WTC11 (cell line): ENCODE results near the gene KCNJ16. TPM values are rescaled to one million over a fixed set of nuclear protein-coding genes. Genes with fewer than 3 reads are reported as not detected.

Experiments
- ATAC-seq: fragments of 200-7000 bp; cut with Tn5 transposase; 2 replicates; pipeline ENCODE4 v1.10.0; 2021; ENCODE audit warnings: mild to moderate bottlenecking, moderate library complexity
- CTCF ChIA-PET: fragments of 300-600 bp; sonication (Branson Sonifier 250); formaldehyde crosslinking; loops from one replicate; lab custom pipeline; 2021; ENCODE audit warnings: antibody characterized with exemption; lab: Charles Lee
- POLR2A ChIA-PET: fragments of 350-600 bp; sonication (Branson Sonifier 250); formaldehyde crosslinking; loops from one replicate; lab custom pipeline; 2021; ENCODE audit warnings: antibody characterized with exemption; lab: Charles Lee
- DNase-seq: peaks from one replicate; pipeline ENCODE4 v3.0.0; 2021; ENCODE audit warnings: low spot score
- H3K27ac Mint-ChIP-seq: 2 replicates; pipeline ENCODE4 v1.8.0; 2021; ENCODE audit warnings: mixed read lengths
- H3K27me3 Mint-ChIP-seq: 2 replicates; pipeline ENCODE4 v1.8.0; 2021; ENCODE audit warnings: low read depth, mild to moderate bottlenecking, moderate library complexity, mixed read lengths
- H3K36me3 Mint-ChIP-seq: 2 replicates; pipeline ENCODE4 v1.8.0; 2021; ENCODE audit warnings: mixed read lengths
- H3K4me1 Mint-ChIP-seq: 2 replicates; pipeline ENCODE4 v1.8.0; 2022; ENCODE audit warnings: mixed read lengths
- H3K4me3 Mint-ChIP-seq: 2 replicates; pipeline ENCODE4 v1.8.0; 2021; ENCODE audit warnings: mild to moderate bottlenecking, moderate library complexity, mixed read lengths
- H3K9me3 Mint-ChIP-seq: 2 replicates; pipeline ENCODE4 v1.8.0; 2021; ENCODE audit warnings: mixed read lengths
- ATF1 ChIP-seq: sonication (generic); formaldehyde crosslinking; IDR thresholded peaks from 2 replicates; pipeline ENCODE4 v1.8.1; 2023; ENCODE audit warnings: mild to moderate bottlenecking, moderate library complexity, missing genetic modification reagents
- CBFB ChIP-seq: sonication (generic); formaldehyde crosslinking; IDR thresholded peaks from 2 replicates; pipeline ENCODE4 v1.8.1; 2022; ENCODE audit warnings: mild to moderate bottlenecking, low read depth, missing genetic modification reagents
- ELF4 ChIP-seq: sonication (generic); formaldehyde crosslinking; IDR thresholded peaks from 2 replicates; pipeline ENCODE4 v1.8.1; 2022; ENCODE audit warnings: low read depth, mild to moderate bottlenecking, moderate library complexity, missing genetic modification reagents
- FOXP1 ChIP-seq: sonication (generic); formaldehyde crosslinking; IDR thresholded peaks from 2 replicates; pipeline ENCODE4 v1.8.0; 2022; ENCODE audit warnings: missing genetic modification reagents, mild to moderate bottlenecking, moderate library complexity, borderline replicate concordance
- GABPB1 ChIP-seq: sonication (generic); formaldehyde crosslinking; IDR thresholded peaks from 2 replicates; pipeline ENCODE4 v1.8.1; 2023; ENCODE audit warnings: mild to moderate bottlenecking, missing genetic modification reagents
- GTF2I ChIP-seq: fragments of 250-450 bp; sonication (Bioruptor Pico); conservative IDR thresholded peaks from 2 replicates; pipeline ENCODE4 v1.4.0; 2021; ENCODE audit warnings: mild to moderate bottlenecking
- JAZF1 ChIP-seq: fragments of 250-450 bp; sonication (Bioruptor Pico); IDR thresholded peaks from 2 replicates; pipeline ENCODE4 v1.9.0; 2021; ENCODE audit warnings: moderate library complexity, mild to moderate bottlenecking, inconsistent platforms
- MYBL2 ChIP-seq: sonication (generic); formaldehyde crosslinking; IDR thresholded peaks from 2 replicates; pipeline ENCODE4 v1.8.1; 2023; ENCODE audit warnings: mild to moderate bottlenecking, moderate library complexity, missing genetic modification reagents
- ZBTB21 ChIP-seq: sonication (generic); formaldehyde crosslinking; IDR thresholded peaks from 2 replicates; pipeline ENCODE4 v1.8.1; 2023; ENCODE audit warnings: mild to moderate bottlenecking, missing genetic modification reagents, borderline replicate concordance
- ZNF138 ChIP-seq: sonication (generic); formaldehyde crosslinking; conservative IDR thresholded peaks from 2 replicates; pipeline ENCODE4 v1.8.1; 2022; ENCODE audit warnings: mild to moderate bottlenecking, moderate library complexity, missing genetic modification reagents
- ZNF423 ChIP-seq: fragments of 250-450 bp; sonication (Bioruptor Pico); IDR thresholded peaks from 2 replicates; pipeline ENCODE4 v2.1.2; 2022; ENCODE audit warnings: mild to moderate bottlenecking, moderate library complexity
- total RNA-seq: library from RNA; stranded (reverse); gene quantifications from 3 replicates; pipeline ENCODE4 v1.2.3, GENCODE V29; 2021
- TF ChIP-seq, protein P1 (sequence below): sonication (generic); formaldehyde crosslinking; IDR thresholded peaks from 2 replicates; pipeline ENCODE4 v1.8.0; 2023; ENCODE audit warnings: missing genetic modification reagents, mild to moderate bottlenecking, borderline replicate concordance
- TF ChIP-seq, protein P2 (sequence below): fragments of 250-450 bp; sonication (Bioruptor Pico); IDR thresholded peaks from 2 replicates; pipeline ENCODE4 v1.9.0; 2021; ENCODE audit warnings: moderate library complexity, mild to moderate bottlenecking, inconsistent platforms, borderline replicate concordance
- TF ChIP-seq, protein P3 (sequence below): sonication (generic); formaldehyde crosslinking; IDR thresholded peaks from 2 replicates; pipeline ENCODE4 v1.8.1; 2022; ENCODE audit warnings: missing genetic modification reagents, borderline replicate concordance
- TF ChIP-seq, protein P4 (sequence below): sonication (generic); formaldehyde crosslinking; IDR thresholded peaks from 2 replicates; pipeline ENCODE4 v1.8.1; 2022; ENCODE audit warnings: mild to moderate bottlenecking, missing genetic modification reagents, moderate library complexity, borderline replicate concordance
- TF ChIP-seq, protein P5 (sequence below): sonication (generic); formaldehyde crosslinking; IDR thresholded peaks from 2 replicates; pipeline ENCODE4 v1.8.0; 2022; ENCODE audit warnings: mild to moderate bottlenecking, missing genetic modification reagents
- TF ChIP-seq, protein P6 (sequence below): sonication (generic); formaldehyde crosslinking; IDR thresholded peaks from 2 replicates; pipeline ENCODE4 v1.8.1; 2022; ENCODE audit warnings: mild to moderate bottlenecking, moderate library complexity, missing genetic modification reagents

Gene KCNJ16
- total RNA-seq, 1 experiment from 2014 or later = not detected

DNA sequence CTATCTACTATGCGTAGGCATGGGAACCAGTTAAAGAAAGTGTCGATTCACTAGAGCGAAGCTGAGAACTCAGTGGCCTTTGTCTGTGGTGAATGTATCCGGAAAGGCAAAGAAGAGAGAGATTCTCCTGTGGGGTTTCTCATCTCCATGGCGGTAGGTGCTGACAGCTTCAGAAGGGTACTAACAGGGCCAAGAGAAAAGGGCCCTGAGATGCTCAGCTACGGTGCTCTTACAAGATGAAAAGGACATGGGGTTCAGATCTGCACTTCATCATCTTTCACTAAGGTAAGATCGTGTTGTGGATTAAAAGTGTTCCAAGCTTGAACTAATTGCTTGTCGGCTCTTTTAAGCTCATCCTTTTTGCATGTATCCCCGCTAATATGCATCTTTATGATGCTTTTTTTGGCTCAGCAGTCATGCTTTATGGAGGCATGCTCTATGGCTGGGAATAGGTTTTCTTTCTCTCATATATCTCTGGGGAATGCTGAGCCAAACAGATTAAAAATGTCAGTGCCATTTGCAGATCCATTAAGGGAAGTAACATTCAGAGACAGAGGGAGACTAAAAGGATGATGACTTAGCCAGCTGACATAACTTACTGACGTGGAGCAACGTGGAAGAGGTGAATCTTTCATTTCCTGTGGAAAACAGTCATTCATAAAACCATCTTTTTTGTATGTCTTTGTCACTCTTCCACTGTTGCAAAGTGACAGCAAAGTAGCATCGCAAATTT, 29.9 kb downstream of the KCNJ16 start:
- Mint-ChIP-seq H3K27me3 (no peaks in the 10 kb centered on the region), H3K27ac (no peak overlapping the region), H3K4me1 (no peaks in the 10 kb centered on the region), H3K36me3 (no peaks in the 10 kb centered on the region), H3K4me3 (no peak overlapping the region), H3K9me3 (no peaks in the 10 kb centered on the region)
- ChIA-PET POLR2A (no interaction called here), CTCF (no interaction called here)
- TF ChIP-seq CBFB = no peak
- TF ChIP-seq, protein P1, sequence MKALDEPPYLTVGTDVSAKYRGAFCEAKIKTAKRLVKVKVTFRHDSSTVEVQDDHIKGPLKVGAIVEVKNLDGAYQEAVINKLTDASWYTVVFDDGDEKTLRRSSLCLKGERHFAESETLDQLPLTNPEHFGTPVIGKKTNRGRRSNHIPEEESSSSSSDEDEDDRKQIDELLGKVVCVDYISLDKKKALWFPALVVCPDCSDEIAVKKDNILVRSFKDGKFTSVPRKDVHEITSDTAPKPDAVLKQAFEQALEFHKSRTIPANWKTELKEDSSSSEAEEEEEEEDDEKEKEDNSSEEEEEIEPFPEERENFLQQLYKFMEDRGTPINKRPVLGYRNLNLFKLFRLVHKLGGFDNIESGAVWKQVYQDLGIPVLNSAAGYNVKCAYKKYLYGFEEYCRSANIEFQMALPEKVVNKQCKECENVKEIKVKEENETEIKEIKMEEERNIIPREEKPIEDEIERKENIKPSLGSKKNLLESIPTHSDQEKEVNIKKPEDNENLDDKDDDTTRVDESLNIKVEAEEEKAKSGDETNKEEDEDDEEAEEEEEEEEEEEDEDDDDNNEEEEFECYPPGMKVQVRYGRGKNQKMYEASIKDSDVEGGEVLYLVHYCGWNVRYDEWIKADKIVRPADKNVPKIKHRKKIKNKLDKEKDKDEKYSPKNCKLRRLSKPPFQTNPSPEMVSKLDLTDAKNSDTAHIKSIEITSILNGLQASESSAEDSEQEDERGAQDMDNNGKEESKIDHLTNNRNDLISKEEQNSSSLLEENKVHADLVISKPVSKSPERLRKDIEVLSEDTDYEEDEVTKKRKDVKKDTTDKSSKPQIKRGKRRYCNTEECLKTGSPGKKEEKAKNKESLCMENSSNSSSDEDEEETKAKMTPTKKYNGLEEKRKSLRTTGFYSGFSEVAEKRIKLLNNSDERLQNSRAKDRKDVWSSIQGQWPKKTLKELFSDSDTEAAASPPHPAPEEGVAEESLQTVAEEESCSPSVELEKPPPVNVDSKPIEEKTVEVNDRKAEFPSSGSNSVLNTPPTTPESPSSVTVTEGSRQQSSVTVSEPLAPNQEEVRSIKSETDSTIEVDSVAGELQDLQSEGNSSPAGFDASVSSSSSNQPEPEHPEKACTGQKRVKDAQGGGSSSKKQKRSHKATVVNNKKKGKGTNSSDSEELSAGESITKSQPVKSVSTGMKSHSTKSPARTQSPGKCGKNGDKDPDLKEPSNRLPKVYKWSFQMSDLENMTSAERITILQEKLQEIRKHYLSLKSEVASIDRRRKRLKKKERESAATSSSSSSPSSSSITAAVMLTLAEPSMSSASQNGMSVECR = no peak
- TF ChIP-seq, protein P2, sequence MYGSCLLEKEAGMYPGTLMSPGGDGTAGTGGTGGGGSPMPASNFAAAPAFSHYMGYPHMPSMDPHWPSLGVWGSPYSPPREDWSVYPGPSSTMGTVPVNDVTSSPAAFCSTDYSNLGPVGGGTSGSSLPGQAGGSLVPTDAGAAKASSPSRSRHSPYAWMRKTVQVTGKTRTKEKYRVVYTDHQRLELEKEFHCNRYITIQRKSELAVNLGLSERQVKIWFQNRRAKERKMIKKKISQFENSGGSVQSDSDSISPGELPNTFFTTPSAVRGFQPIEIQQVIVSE (CRISPR knock-in tag) = no peak
- TF ChIP-seq, protein P3, sequence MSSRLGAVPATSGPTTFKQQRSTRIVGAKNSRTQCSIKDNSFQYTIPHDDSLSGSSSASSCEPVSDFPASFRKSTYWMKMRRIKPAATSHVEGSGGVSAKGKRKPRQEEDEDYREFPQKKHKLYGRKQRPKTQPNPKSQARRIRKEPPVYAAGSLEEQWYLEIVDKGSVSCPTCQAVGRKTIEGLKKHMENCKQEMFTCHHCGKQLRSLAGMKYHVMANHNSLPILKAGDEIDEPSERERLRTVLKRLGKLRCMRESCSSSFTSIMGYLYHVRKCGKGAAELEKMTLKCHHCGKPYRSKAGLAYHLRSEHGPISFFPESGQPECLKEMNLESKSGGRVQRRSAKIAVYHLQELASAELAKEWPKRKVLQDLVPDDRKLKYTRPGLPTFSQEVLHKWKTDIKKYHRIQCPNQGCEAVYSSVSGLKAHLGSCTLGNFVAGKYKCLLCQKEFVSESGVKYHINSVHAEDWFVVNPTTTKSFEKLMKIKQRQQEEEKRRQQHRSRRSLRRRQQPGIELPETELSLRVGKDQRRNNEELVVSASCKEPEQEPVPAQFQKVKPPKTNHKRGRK (CRISPR knock-in tag) = no peak
- no peak for TF ChIP-seq ZNF423 (CRISPR knock-in tag)
- no peak for TF ChIP-seq ATF1 (CRISPR knock-in tag)
- TF ChIP-seq JAZF1 (CRISPR knock-in tag) = no peak
- TF ChIP-seq GTF2I = no peak
- no peak for TF ChIP-seq GABPB1 (CRISPR knock-in tag)
- TF ChIP-seq, protein P4, sequence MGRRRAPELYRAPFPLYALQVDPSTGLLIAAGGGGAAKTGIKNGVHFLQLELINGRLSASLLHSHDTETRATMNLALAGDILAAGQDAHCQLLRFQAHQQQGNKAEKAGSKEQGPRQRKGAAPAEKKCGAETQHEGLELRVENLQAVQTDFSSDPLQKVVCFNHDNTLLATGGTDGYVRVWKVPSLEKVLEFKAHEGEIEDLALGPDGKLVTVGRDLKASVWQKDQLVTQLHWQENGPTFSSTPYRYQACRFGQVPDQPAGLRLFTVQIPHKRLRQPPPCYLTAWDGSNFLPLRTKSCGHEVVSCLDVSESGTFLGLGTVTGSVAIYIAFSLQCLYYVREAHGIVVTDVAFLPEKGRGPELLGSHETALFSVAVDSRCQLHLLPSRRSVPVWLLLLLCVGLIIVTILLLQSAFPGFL (CRISPR knock-in tag) = no peak
- TF ChIP-seq, protein P5, sequence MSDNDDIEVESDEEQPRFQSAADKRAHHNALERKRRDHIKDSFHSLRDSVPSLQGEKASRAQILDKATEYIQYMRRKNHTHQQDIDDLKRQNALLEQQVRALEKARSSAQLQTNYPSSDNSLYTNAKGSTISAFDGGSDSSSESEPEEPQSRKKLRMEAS (CRISPR knock-in tag) = no peak
- no peak for TF ChIP-seq MYBL2 (CRISPR knock-in tag)
- no peak for TF ChIP-seq FOXP1 (CRISPR knock-in tag)
- TF ChIP-seq ZBTB21 = no peak
- TF ChIP-seq, protein P6, sequence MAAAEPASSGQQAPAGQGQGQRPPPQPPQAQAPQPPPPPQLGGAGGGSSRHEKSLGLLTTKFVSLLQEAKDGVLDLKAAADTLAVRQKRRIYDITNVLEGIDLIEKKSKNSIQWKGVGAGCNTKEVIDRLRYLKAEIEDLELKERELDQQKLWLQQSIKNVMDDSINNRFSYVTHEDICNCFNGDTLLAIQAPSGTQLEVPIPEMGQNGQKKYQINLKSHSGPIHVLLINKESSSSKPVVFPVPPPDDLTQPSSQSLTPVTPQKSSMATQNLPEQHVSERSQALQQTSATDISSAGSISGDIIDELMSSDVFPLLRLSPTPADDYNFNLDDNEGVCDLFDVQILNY (CRISPR knock-in tag) = no peak
- no peak for TF ChIP-seq ELF4 (CRISPR knock-in tag)
- TF ChIP-seq ZNF138 (CRISPR knock-in tag) = no peak
- no peak for ATAC-seq
- DNase-seq = no peak
